Stomach (tissue), 4 donors: ENCODE data around the gene MRPS33.
"Not testable (repeated sequence)": the region's sequence is repeated elsewhere in the genome, so short reads cannot be mapped to it uniquely, and the experiment has no call there.

ENCODE experiments used
- POLR2A ChIP-seq, 4 donors: fragments of 450-650 bp; IDR thresholded peaks; one replicate each; pipeline ENCODE4 v1.6.1; 2016; ENCODE audit warnings: antibody characterized with exemption in 4 of 4, control low read depth in 2 of 4, mild to moderate bottlenecking in 1 of 4, moderate library complexity in 1 of 4
- POLR2AphosphoS5 ChIP-seq, 3 donors: sonication (generic); formaldehyde crosslinking; IDR thresholded peaks; one replicate each; pipeline ENCODE4 v1.6.1; 2016; ENCODE audit warnings: antibody characterized with exemption in 3 of 3
- TF ChIP-seq, protein P1 (sequence below), 7 experiments: fragments of 450-650 bp in 4 of 7; fragments of 200-600 bp in 3 of 7; sonication (generic) in 3 of 7; IDR thresholded peaks; one replicate each; pipeline ENCODE4 v1.5.1; 2016 to 2019; ENCODE audit warnings: antibody characterized with exemption in 7 of 7, control low read depth in 2 of 7, mild to moderate bottlenecking in 1 of 7

DNA sequence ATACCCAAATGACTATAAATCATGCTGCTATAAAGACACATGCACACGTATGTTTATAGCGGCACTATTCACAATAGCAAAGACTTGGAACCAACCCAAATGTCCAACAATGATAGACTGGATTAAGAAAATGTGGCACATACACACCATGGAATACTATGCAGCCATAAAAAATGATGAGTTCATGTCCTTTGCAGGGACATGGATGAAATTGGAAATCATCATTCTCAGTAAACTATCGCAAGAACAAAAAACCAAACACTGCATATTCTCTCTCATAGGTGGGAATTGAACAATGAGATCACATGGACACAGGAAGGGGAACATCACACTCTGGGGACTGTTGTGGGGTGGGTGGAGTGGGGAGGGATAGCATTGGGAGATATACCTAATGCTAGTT is 23.3 kb upstream of the MRPS33 start:
- not testable (repeated sequence) for TF ChIP-seq POLR2A, POLR2AphosphoS5 (IDR thresholded peaks at IDR 0.05)
- TF ChIP-seq, protein P1, sequence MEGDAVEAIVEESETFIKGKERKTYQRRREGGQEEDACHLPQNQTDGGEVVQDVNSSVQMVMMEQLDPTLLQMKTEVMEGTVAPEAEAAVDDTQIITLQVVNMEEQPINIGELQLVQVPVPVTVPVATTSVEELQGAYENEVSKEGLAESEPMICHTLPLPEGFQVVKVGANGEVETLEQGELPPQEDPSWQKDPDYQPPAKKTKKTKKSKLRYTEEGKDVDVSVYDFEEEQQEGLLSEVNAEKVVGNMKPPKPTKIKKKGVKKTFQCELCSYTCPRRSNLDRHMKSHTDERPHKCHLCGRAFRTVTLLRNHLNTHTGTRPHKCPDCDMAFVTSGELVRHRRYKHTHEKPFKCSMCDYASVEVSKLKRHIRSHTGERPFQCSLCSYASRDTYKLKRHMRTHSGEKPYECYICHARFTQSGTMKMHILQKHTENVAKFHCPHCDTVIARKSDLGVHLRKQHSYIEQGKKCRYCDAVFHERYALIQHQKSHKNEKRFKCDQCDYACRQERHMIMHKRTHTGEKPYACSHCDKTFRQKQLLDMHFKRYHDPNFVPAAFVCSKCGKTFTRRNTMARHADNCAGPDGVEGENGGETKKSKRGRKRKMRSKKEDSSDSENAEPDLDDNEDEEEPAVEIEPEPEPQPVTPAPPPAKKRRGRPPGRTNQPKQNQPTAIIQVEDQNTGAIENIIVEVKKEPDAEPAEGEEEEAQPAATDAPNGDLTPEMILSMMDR (IDR thresholded peaks at IDR 0.05) = not testable (repeated sequence)
